ENCODE data around the gene TTC33. TPM values are rescaled to one million over a fixed set of nuclear protein-coding genes. Genes with fewer than 3 reads are reported as not detected.

TTC33 gene
- total RNA-seq: 12.2 and 18.6 TPM in 2 replicates

- peak within 1 kb of the TSS; percentile 91 for H3K4me3 ChIP-seq (ENCODE audit: low read depth, low read length)
- TF ChIP-seq CTCF (IDR thresholded peaks at IDR 0.05; ENCODE audit: insufficient read depth, low read depth, low read length): peak; percentile 52
- DNase-seq (ENCODE audit: low read depth): peak; percentile 95
Measured at GRCh38 chr5:40755407-40756365, at the start of gene TTC33. TSS of gene TTC33 (minus strand) at chr5:40755961. CDS start at chr5:40747018, 8,943 bp downstream.

GRCh38 chr5:40801771-40802562 is 46.2 kb upstream of the TTC33 start:
- no peak for TF ChIP-seq CTCF (IDR thresholded peaks at IDR 0.05; ENCODE audit: insufficient read depth, low read depth, low read length)
- H3K4me3 ChIP-seq (ENCODE audit: low read depth, low read length): no peak overlapping the region
- DNase-seq (ENCODE audit: low read depth): no peak

GRCh38 chr5:40799258-40799657 is 43.5 kb upstream of the TTC33 start:
- no peak for DNase-seq (ENCODE audit: low read depth)
- peak overlapping the region; percentile 75 for H3K4me3 ChIP-seq (ENCODE audit: low read depth, low read length)
- TF ChIP-seq CTCF (IDR thresholded peaks at IDR 0.05; ENCODE audit: insufficient read depth, low read depth, low read length): no peak

GRCh38 chr5:40798801-40799210 is 43.0 kb upstream of the TTC33 start:
- peak; percentile 62 for DNase-seq (ENCODE audit: low read depth)
- peak overlapping the region; percentile 75 for H3K4me3 ChIP-seq (ENCODE audit: low read depth, low read length)
- TF ChIP-seq CTCF (IDR thresholded peaks at IDR 0.05; ENCODE audit: insufficient read depth, low read depth, low read length): peak; percentile 1

- TF ChIP-seq CTCF (IDR thresholded peaks at IDR 0.05; ENCODE audit: insufficient read depth, low read depth, low read length): peak; percentile 63
- peak; percentile 88 for DNase-seq (ENCODE audit: low read depth)
Measured at GRCh38 chr5:40798012-40798800, 42.4 kb upstream of the TTC33 start, which contains the start of gene PRKAA1. TSS of gene PRKAA1 (minus strand) at chr5:40798374. CDS start at chr5:40798189, 185 bp downstream.

More at GRCh38 chr5:40798012-40798800, 42.4 kb upstream of the TTC33 start, which contains the start of gene PRKAA1:
- H3K4me3 ChIP-seq (ENCODE audit: low read depth, low read length): peak within 1 kb of the TSS; percentile 84

Data from fibroblast of villous mesenchyme (primary cell).